GM12892 (cell line): ENCODE data around the gene PPM1H.

Experiments
- POLR2A ChIP-seq: IDR thresholded peaks from 2 replicates; pipeline ENCODE4 v1.6.1; 2011; ENCODE audit warnings: low read depth, low read length, control low read depth
- POLR2AphosphoS5 ChIP-seq: IDR thresholded peaks from 2 replicates; pipeline ENCODE4 v1.6.1; 2011; ENCODE audit warnings: low read depth, low read length, control low read depth

DNA sequence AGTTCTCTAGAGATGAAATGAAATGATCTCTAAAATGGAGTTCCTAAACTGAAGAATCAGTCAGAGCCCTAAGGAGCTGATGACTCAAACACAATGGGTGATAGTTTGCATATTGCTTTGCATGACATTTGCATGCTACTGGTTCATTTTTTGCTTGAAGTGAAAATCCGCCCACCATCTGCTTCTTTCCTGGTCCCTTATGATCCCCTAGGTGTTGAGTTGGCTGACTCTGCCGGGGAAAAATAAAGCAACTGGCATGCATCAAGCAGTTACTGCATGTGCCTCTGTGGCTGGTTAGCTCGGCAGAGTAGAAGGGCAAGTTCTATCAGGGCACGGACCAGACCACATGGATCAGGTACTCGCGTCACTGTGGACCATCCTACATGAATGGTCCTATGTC is 151.1 kb downstream of the PPM1H start:
- TF ChIP-seq POLR2A (no peak), POLR2AphosphoS5 (no peak)
